Ovary (tissue), 9 donors: ENCODE data around the gene CALR3. TPM values are rescaled to one million over a fixed set of nuclear protein-coding genes. Genes with fewer than 3 reads are reported as not detected.
"Not testable (repeated sequence)": the region's sequence is repeated elsewhere in the genome, so short reads cannot be mapped to it uniquely, and the experiment has no call there.

Source experiments
- DNase-seq, 5 donors: peaks; one replicate each; pipeline ENCODE4 v3.0.0-alpha.2; 2019 to 2020
- H3K27ac ChIP-seq, 2 donors: fragments of 200-600 bp; one replicate each; pipeline versions ENCODE4 v1.5.1 to v1.8.0; 2019 to 2022
- H3K27me3 ChIP-seq: fragments of 200-600 bp; one replicate; pipeline ENCODE4 v1.8.0; 2022
- H3K36me3 ChIP-seq: fragments of 200-600 bp; sonication (generic); one replicate; pipeline ENCODE4 v1.5.1; 2019
- H3K4me1 ChIP-seq: one replicate; pipeline ENCODE4 v1.8.1; 2013; ENCODE audit warnings: mild to moderate bottlenecking, moderate library complexity; ENCODE audit not compliant: insufficient read depth
- H3K4me3 ChIP-seq: fragments of 200-600 bp; sonication (generic); one replicate; pipeline ENCODE4 v1.5.1; 2017
- H3K9me3 ChIP-seq, 2 donors: fragments of 200-600 bp in 1 of 2; sonication (generic) in 1 of 2; one replicate each; pipeline versions ENCODE4 v1.5.1 to v1.8.1; 2013 to 2019; ENCODE audit warnings: mild to moderate bottlenecking in 1 of 2, moderate library complexity in 1 of 2
- EP300 ChIP-seq: sonication (generic); formaldehyde crosslinking; IDR thresholded peaks from one replicate; pipeline ENCODE4 v1.6.1; 2017; ENCODE audit warnings: antibody characterized with exemption
- POLR2A ChIP-seq: fragments of 450-650 bp; IDR thresholded peaks from one replicate; pipeline ENCODE4 v1.6.1; 2017; ENCODE audit warnings: antibody characterized with exemption, mild to moderate bottlenecking, moderate library complexity
- WGBS, 3 donors: extraction: QIAGEN DNeasy Blood & Tissue Kit in 1 of 3; methylation state at CpG; one replicate each; pipeline versions ENCODE4 v1.1.5 to v1.1.7; 2013 to 2017; 5-methylcytosine and 5-hydroxymethylcytosine counted together
- intact Hi-C, 4 donors: fragments of 100-400 bp; cut with DNase I; formaldehyde crosslinking; loops; one replicate each; pipeline versions ENCODE4 v1.11.0 to v1.15.1; 2022 to 2023
- polyA plus RNA-seq, 2 donors: library from polyadenylated mRNA; stranded (reverse); fragments of 200-250 nt in 1 of 2; fragments of 350-450 nt in 1 of 2; fragmentation: Illumina TruSeq in 1 of 2; extraction: RNeasy Lipid Tissue Mini Kit (QIAGEN cat#74804) in 1 of 2; gene quantifications; one replicate each; pipeline ENCODE4 v1.2.3, GENCODE V29; 2013 to 2014
- total RNA-seq, 7 donors: library from RNA; depleted of rRNA in 2 of 7; stranded (reverse); fragments of >200 nt in 2 of 7; fragmentation: NEBNext Ultra II Directional in 3 of 7; extraction: Animal tissue kit (Norgen Biotek cat#: 25700) in 3 of 7; gene quantifications; one replicate each; pipeline versions ENCODE4 v1.1.0 to v1.2.4, GENCODE V29; 2016 to 2023
- TF ChIP-seq, protein P1 (sequence below), 3 donors: fragments of 450-650 bp in 2 of 3; fragments of 200-600 bp in 1 of 3; IDR thresholded peaks; one replicate each; pipeline versions ENCODE4 v1.5.1 to v1.8.0; 2016 to 2022; ENCODE audit warnings: antibody characterized with exemption in 3 of 3, mild to moderate bottlenecking in 1 of 3
- donor health status: DM: no; HTN: no; CAD: no; lungs with moderate emphysema.
- donor health status: DM: no; HTN: no; CAD: no.
- donor health status: Bipolar disorder and iron deficiency.
- donor health status: DM: yes; HTN: yes; CAD: no.
- donor health status: DM: no; HTN: no; CAD: no.
- donor health status: DM: yes; HTN: yes; CAD: no.

CALR3 gene
- total and polyA plus RNA-seq, 9 donors = not detected

- Histone ChIP-seq H3K4me1 (peaks cover 6% of the 10 kb centered on the region), H3K36me3 (no peaks in the 10 kb centered on the region), H3K27ac (no peak overlapping the region), H3K27me3 (no peaks in the 10 kb centered on the region), H3K9me3 (no peaks in the 10 kb centered on the region), H3K4me3 (no peak overlapping the region)
- intact Hi-C loops = no loop called here
- DNase-seq = no peak
- 84 to 91% (median 90%) methylated on average over 6 of the region's 6 CpGs for WGBS, 3 donors
- TF ChIP-seq EP300 (no peak), POLR2A (no peak)
- TF ChIP-seq, protein P1, sequence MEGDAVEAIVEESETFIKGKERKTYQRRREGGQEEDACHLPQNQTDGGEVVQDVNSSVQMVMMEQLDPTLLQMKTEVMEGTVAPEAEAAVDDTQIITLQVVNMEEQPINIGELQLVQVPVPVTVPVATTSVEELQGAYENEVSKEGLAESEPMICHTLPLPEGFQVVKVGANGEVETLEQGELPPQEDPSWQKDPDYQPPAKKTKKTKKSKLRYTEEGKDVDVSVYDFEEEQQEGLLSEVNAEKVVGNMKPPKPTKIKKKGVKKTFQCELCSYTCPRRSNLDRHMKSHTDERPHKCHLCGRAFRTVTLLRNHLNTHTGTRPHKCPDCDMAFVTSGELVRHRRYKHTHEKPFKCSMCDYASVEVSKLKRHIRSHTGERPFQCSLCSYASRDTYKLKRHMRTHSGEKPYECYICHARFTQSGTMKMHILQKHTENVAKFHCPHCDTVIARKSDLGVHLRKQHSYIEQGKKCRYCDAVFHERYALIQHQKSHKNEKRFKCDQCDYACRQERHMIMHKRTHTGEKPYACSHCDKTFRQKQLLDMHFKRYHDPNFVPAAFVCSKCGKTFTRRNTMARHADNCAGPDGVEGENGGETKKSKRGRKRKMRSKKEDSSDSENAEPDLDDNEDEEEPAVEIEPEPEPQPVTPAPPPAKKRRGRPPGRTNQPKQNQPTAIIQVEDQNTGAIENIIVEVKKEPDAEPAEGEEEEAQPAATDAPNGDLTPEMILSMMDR (IDR thresholded peaks at IDR 0.05) = no peak
Measured at GRCh38 chr19:16497837-16498236, 1.9 kb upstream of the CALR3 start.

DNA sequence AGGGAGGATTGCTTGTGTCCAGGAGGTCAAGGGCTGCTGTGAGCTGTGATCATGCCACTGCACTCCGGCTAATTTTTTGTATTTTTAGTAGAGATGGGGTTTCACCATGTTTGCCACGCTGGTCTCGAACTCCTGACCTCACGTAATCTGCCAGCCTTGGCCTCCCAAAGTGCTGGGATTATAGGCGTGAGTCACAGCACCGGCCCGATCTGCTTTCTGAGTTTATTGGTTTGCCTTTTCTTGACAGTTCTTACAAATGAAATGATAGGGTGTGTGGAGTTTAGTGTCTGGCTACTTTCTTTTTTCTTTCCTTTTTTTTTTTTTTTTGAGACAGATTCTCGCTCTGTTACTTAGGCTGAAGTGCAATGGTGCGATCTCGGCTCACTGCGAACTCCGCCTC is 1.1 kb upstream of the CALR3 start:
- DNase-seq = peak in 1 of 5 donors; percentile 32
- TF ChIP-seq POLR2A = no peak
- TF ChIP-seq, protein P1 (IDR thresholded peaks at IDR 0.05) = no peak
- no peak for TF ChIP-seq EP300
- WGBS, 3 donors = 32 to 65% (median 46%) methylated on average over 12 of the region's 12 CpGs

DNA sequence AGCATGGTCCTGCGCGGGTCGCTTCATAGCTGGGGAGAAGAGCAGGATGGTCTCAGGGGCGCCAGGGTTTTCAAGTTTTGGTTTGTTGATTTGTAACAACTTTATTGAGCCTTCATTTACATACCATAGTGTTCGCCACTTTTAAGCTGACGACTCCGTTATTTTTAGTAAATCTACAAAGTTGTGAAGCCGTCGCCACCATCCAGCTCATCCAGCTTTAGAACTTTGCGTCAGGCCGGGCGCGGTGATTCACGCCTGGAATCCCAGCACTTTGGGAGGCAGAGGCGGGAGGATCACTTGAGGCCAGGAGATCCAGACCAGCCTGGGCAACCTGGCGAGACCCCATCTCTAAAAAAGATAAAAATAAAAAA is 631 bp upstream of the CALR3 start:
- H3K27ac ChIP-seq = peak overlapping the region in 1 of 2 donors; percentile 5
- whole genome bisulfite sequencing, 3 donors = 1 to 12% (median 3%) methylated on average over 16 of the region's 16 CpGs
- no peaks in the 10 kb centered on the region for H3K36me3 ChIP-seq
- H3K4me1 ChIP-seq = peaks cover 6% of the 10 kb centered on the region
- no peaks in the 10 kb centered on the region for H3K27me3 ChIP-seq
- TF ChIP-seq POLR2A (no peak), EP300 (no peak)
- TF ChIP-seq, protein P1 (IDR thresholded peaks at IDR 0.05) = no peak
- H3K4me3 ChIP-seq = peak overlapping the region; percentile 78
- H3K9me3 ChIP-seq = no peaks in the 10 kb centered on the region
- DNase-seq = peak in 4 of 5 donors; percentile 41 to 70 (median 62)
- intact Hi-C loops = no loop called here

More for the DNA sequence above, 1.1 kb upstream of the CALR3 start:
- no peaks in the 10 kb centered on the region for H3K9me3 ChIP-seq
- H3K36me3 ChIP-seq = no peaks in the 10 kb centered on the region
- H3K27ac ChIP-seq = no peak overlapping the region
- no peaks in the 10 kb centered on the region for H3K27me3 ChIP-seq
- H3K4me1 ChIP-seq = peaks cover 6% of the 10 kb centered on the region
- H3K4me3 ChIP-seq = peak overlapping the region; percentile 78
- intact Hi-C loops = no loop called here

DNA sequence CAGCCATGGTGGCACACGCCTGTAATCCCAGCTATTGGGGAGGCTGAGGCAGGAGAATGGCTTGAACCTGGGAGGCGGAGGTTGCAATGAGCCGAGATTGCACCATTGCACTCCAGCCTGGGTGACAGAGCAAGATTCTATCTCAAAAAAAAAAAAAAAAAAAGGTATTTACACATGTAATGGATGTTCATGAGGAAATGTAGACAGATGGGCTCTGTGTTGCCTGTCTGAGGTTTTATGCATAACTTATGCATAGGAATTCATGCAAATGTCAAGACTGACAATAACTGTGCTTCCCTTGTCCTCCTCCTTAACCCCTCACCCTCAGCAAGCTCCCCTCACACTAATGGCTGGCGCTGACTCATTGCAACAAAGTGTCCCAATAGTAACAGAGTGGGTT is 9.5 kb downstream of the CALR3 start:
- H3K4me1 ChIP-seq, H3K36me3 ChIP-seq, intact Hi-C loops, H3K4me3 ChIP-seq, DNase-seq, H3K27ac ChIP-seq, H3K27me3 ChIP-seq, H3K9me3 ChIP-seq: not testable (repeated sequence)
- 89 to 94% (median 93%) methylated on average over 4 of the region's 4 CpGs for WGBS, 3 donors

GRCh38 chr19:16482745-16483144 is 13.2 kb downstream of the CALR3 start:
- H3K9me3 ChIP-seq = no peaks in the 10 kb centered on the region
- no peak for DNase-seq
- H3K27ac ChIP-seq = no peak overlapping the region
- H3K4me3 ChIP-seq = no peak overlapping the region
- no peaks in the 10 kb centered on the region for H3K4me1 ChIP-seq
- intact Hi-C loops = no loop called here
- no peak for TF ChIP-seq EP300
- TF ChIP-seq, protein P1 (IDR thresholded peaks at IDR 0.05) = no peak
- TF ChIP-seq POLR2A = no peak
- 76 to 93% (median 90%) methylated on average over 7 of the region's 7 CpGs for WGBS, 3 donors
- H3K27me3 ChIP-seq = no peaks in the 10 kb centered on the region
- no peaks in the 10 kb centered on the region for H3K36me3 ChIP-seq
